GM12892 (cell line): ENCODE measurements around the gene ATP2C1.

Experiments
- DNase-seq: peaks from one replicate; pipeline ENCODE4 v3.0.0; 2011; ENCODE audit not compliant: insufficient read length
- FAIRE-seq: peaks from 2 replicates; lab custom pipeline; 2011; peaks lifted over from hg19 to GRCh38; lab: Jason Lieb, UNC
- POLR2A ChIP-seq: IDR thresholded peaks from 2 replicates; pipeline ENCODE4 v1.6.1; 2011; ENCODE audit warnings: low read depth, low read length, control low read depth
- POLR2AphosphoS5 ChIP-seq: IDR thresholded peaks from 2 replicates; pipeline ENCODE4 v1.6.1; 2011; ENCODE audit warnings: low read depth, low read length, control low read depth
- TAF1 ChIP-seq: IDR thresholded peaks from 2 replicates; pipeline ENCODE4 v1.6.1; 2011; ENCODE audit warnings: low read depth, mild to moderate bottlenecking, control low read depth, low read length, borderline replicate concordance

ATP2C1 gene

DNA sequence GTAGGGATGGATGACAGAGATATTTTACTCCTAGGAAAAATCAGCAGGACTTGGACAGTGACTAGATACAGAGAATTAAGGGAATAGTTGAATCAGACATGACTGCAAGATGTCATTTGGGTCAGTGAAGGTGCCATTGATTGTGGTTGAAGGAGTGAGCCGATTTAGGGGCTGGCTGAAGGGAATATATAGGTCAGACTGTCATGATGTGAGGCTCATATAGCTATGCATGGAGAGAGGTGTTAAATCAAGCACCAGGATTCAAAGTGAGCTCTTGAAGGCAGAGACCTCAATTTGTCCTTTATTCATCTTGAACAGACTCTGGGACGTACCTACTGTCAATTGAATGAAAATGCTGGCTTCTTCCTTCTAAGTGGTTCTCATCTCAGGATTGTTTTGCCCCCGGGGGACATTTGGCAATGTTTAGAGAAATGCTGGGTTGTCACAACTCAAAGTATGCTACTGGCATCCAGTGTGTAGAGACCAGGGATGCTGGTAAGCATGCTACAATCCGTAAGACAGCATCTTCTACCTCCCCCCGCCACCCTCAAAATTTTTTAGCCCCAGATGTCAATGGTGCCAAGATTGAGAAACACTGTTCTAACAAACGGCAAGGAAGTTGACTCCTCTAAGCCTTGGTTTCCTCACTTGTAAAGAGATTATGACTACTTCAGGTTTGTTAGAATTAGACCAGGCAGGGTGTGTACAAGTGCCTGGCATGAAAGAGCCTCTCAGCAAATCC lies 7.8 kb downstream of the ATP2C1 start:
- TF ChIP-seq POLR2AphosphoS5 (no peak), POLR2A (no peak), TAF1 (no peak)

DNA sequence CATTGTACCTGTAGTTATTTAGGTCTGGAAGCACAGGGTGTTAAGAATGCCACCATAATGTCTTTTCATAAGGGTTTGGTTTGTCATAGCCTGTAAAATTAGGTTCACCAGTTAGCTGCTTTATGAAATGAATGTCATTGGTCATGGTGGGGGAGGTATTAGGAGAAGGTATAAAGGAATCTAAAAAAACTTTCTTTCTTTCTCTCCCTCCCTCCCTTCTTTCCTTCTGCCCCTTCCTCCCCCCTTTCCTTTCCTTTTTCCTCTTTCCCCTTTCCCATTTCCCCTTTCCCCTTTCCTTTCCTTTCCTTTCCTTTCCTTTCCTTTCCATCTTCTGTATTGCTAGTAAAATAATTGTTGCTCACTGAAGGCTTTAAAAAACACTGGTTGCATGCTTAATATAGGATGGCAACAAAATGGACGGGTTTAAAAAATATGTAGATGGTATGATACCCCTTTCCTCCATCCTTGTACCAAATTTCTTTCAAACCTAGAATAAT lies 9.6 kb downstream of the ATP2C1 start:
- TF ChIP-seq POLR2AphosphoS5 (no peak), POLR2A (no peak), TAF1 (no peak)
- no peak for DNase-seq
- FAIRE-seq, result no peak

More for the DNA sequence above, 7.8 kb downstream of the ATP2C1 start:
- DNase-seq (no peak), FAIRE-seq (peak; percentile 64)

DNA sequence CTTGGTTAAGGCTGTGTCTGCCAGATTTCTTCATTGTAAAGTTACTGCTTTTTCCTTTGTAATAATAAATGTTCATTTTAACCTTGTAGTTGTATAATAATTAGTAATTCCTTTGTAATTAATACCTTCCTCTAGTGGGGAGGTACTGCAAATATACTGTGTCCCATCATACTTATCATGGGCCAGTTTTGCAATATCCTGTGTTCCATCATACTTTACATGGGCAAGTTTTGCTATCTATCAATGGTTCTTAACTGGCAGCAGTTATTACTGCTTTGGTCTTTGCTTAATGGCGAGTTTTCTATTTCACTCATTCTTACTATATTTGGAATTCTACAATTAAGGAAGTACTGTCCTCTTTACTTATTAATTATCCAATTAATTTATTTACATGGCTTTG lies 10.6 kb downstream of the ATP2C1 start:
- no peak for TF ChIP-seq TAF1
- TF ChIP-seq POLR2AphosphoS5, result no peak
- TF ChIP-seq POLR2A, result no peak
- DNase-seq (no peak), FAIRE-seq (no peak)

DNA sequence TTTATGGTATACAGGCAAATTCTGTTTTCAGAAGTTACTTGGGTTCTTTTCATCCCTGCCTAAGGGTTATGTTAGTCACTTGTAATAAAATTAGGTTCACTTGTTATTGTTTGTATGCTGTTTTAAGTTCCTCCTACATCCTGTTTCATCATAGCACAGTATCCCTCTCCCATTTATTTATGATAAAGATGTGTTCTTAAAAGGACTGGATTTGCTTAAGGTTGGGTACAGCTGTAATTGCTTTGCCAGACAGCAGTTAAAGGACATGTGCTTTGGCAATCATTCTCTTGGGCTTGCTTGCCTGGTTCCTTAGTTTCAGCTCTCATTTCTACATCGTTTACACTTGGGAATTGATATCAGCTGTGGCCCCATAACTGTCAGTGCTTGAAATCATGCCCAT lies 11.7 kb downstream of the ATP2C1 start:
- TF ChIP-seq TAF1 (no peak), POLR2AphosphoS5 (no peak), POLR2A (no peak)
- DNase-seq, result no peak
- no peak for FAIRE-seq

DNA sequence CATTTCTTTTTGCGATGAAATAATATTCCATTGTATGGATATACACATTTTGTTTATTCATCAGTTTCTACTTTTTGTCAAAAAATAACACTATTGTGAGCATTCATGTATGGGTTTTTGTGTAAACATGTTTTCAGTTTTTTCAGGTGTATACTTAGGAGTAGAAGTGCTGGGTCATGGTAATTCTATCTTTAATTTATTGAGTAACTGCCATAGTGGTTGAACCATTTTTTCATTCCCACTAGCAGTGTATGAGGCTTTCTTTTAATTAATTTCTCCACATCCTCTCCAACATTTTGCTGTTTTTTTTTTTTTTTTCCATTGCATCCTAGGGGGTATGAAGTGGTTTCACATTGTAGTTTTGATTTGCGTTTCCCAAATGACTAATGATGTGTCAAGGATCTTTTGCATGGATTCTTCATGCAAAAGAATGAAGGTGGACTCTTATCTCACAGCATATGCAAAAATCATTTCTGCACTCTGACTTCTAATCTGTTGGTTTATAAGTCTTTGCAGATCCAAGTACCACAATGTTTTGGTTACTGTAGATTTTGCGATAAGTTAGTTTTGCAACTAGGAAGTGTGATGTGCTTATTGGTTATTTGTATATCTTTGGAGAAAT lies 12.6 kb downstream of the ATP2C1 start:
- TF ChIP-seq POLR2AphosphoS5, result no peak
- no peak for TF ChIP-seq POLR2A
- TF ChIP-seq TAF1, result no peak
- DNase-seq (no peak), FAIRE-seq (peak; percentile 50)

DNA sequence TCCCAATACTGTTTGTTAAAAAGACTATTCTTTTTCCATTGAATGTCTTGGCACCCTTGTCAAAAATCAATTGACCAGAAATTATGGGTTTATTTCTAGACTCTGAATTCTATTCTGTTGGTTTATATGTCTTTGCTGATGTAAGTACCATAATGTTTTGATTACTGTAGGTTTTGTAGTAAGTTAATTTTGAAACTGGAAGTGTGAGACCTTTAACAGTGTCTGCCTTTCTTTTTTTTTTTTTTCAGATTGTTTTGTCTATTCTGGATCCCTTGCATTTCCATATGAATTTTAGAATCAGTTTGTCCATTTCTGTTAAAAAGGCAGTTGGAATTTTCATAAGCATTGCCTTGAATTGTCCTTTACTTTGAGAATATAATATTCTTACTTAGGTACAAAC lies 13.6 kb downstream of the ATP2C1 start:
- DNase-seq (no peak), FAIRE-seq (no peak)
- TF ChIP-seq POLR2A (no peak), POLR2AphosphoS5 (no peak), TAF1 (no peak)

DNA sequence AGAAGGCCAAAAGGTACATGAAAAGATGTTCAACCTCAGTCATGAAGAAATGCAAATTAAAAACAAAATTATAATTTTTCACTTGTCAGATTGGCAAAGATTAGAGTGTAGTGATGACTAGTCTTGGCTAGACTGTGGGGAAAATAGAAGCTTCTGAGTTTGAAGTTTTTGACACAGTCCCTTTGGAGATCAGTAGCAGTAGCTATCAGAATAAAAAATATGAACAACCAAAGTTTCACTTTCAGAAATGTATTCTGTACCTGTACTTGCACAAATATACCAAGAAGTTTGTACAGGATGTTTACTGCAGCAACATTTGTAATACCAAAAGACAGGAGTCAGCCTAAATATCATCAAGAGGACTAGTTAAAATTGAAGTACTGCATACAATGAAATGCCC lies 14.1 kb downstream of the ATP2C1 start:
- no peak for DNase-seq
- TF ChIP-seq TAF1 (no peak), POLR2A (no peak)
- FAIRE-seq, result peak; percentile 33

DNA sequence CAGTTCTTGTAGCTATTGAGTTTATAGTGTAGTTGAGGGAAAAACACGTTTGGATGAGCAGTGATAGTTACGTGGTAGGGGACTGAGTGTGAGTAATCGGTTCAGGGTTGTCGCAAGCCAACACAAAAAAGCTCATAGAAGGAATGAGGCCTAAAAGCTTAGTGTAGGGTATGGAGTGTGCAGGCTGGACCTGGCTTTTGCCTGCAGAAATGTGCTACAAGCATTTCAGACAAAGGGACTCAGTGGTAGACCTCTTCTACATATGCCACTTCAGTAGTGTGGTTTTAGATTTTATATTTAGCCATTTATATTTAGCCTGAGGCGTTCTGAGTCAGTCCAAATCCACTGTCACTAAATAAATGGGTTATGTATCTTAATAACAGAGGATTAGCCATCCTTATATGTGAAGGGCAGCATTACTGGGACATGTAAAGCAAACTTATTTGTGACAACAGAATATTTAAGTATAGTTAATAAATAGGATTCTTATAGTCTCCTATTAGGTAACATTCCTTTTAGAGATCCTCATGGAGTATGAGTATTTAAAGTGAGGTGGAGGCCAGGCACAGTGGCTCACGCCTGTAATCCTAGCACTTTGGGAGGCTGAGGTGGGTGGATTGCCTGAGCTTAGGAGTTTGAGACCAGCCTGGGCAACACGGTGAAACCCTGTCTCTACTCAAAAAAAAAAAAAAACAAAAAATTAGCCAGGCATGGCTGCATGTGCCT lies 21.8 kb downstream of the ATP2C1 start:
- DNase-seq (no peak), FAIRE-seq (peak; percentile 58)
- TF ChIP-seq TAF1 (no peak), POLR2AphosphoS5 (no peak), POLR2A (no peak)

DNA sequence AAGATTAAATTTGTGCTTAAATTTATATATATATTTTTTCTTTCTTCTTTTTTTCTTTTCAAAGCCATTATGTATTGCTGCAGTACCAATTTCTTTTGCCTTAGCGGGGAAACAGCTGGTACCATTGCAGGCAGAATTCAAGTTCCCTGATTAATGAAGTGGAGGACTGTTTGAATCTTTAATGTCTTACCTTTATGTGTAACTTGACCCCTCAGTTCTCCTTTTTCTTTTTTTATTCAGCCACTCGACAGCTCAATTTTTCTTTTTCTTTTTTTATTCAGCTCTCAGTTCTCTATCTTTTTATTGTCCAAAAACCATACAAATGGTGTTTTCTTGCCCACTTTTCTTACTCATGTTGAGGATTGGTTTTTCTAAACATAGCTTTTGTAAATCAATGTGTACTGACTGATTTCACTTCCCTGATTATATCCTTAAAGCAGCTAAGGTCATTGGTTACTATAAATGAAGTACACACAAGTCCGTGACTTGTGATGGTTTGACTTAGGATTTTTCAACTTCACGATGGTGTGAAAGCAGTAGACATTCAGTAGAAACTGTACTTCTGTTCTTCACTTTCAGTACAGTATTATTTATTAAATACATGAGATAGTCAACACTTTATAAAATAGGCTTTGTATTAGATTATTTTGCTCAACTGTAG lies 22.8 kb downstream of the ATP2C1 start:
- FAIRE-seq, result peak; percentile 68

DNA sequence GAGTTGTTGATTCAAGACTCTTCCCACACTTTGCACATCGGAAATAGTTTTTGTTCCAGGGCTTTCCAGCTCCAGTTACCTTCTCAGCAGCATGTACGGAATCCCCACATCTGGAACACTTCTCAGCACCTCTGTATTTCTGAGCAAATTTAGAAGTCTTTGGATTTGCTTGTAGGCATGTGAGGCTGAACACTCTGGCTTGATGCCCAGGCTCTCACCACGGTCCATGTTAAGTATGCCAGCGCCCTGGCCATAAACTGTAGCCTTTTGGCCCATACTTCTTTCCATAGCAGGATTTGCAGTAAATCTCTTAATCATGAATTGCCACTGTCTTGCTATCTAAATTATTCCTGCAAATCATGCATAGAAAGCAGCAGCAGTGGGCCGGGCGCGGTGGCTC lies 24.4 kb downstream of the ATP2C1 start:
- DNase-seq (no peak), FAIRE-seq (no peak)
- TF ChIP-seq POLR2A, result no peak
- no peak for TF ChIP-seq POLR2AphosphoS5
- no peak for TF ChIP-seq TAF1

More for the DNA sequence above, 22.8 kb downstream of the ATP2C1 start:
- TF ChIP-seq POLR2AphosphoS5, result no peak
- no peak for DNase-seq

DNA sequence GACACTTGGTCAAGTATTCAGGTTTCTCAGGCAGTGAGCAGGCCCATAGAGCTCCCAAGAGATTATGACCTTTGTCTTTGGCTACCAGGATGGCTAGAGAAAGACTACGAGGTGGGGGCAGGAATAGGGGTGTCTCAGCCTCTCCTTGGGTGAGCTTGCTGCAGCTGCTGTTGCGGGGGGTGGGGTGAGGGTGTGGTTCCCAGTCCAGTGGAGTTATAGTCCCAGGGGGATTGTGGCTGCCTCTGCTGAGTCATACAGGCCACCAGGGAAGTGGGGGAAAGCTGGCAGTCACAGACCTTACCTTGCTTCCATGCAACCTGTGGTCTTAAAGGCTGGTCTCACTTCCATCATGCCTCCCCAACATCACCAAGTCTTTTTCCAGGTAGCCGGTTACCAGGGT lies 31.7 kb downstream of the ATP2C1 start:
- TF ChIP-seq POLR2AphosphoS5 (no peak), POLR2A (no peak), TAF1 (no peak)
- DNase-seq (no peak), FAIRE-seq (no peak)

DNA sequence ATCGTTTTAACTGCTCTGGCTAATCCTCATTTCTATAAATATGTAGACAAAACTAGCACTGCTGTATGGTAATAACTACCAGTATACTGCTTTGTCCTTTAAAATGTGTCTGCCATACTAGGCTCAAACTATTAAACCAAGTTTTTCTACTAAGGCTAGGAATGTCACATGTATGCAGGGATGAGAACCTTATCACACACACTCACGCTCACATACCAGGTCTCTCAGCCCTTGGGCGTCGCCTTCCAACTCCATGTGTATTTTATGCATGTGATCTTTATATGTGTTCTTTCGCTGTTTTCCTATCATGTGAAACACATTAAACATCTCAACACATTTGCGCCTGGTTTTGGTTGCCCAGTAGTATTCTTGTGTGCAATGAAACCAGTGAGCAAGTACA lies 32.6 kb downstream of the ATP2C1 start:
- no peak for FAIRE-seq
- TF ChIP-seq TAF1 (no peak), POLR2AphosphoS5 (no peak), POLR2A (no peak)
- DNase-seq, result no peak
